Left lung (tissue), 10 donors: ENCODE results near the gene ASTN1. TPM values are rescaled to one million over a fixed set of nuclear protein-coding genes. Genes with fewer than 3 reads are reported as not detected.

Experiments
- ATAC-seq: fragments of 200-7000 bp; cut with Tn5 transposase; one replicate; pipeline ENCODE4 v1.9.1; 2020; ENCODE audit warnings: moderate library complexity
- DNase-seq, 4 donors: peaks; one replicate each; pipeline ENCODE4 v3.0.0-alpha.2; 2013 to 2020
- H3K27ac ChIP-seq, 2 donors: fragments of 200-600 bp; sonication (generic) in 1 of 2; one replicate each; pipeline versions ENCODE4 v1.5.0 to v1.8.0; 2020 to 2021
- H3K27me3 ChIP-seq, 2 donors: fragments of 200-600 bp; sonication (generic) in 1 of 2; one replicate each; pipeline versions ENCODE4 v1.5.0 to v1.8.0; 2020 to 2021
- H3K36me3 ChIP-seq, 2 donors: fragments of 200-600 bp; sonication (generic) in 1 of 2; one replicate each; pipeline versions ENCODE4 v1.5.0 to v1.8.0; 2020 to 2021
- H3K4me1 ChIP-seq, 2 donors: fragments of 200-600 bp; one replicate each; pipeline ENCODE4 v1.8.0; 2021
- H3K4me3 ChIP-seq, 2 donors: fragments of 200-600 bp; sonication (generic) in 1 of 2; one replicate each; pipeline versions ENCODE4 v1.5.0 to v1.8.0; 2020 to 2021; ENCODE audit warnings: mild to moderate bottlenecking in 1 of 2
- H3K9me3 ChIP-seq, 2 donors: fragments of 200-600 bp; sonication (generic) in 1 of 2; one replicate each; pipeline versions ENCODE4 v1.5.0 to v1.8.0; 2020 to 2021
- intact Hi-C, 2 donors: fragments of 100-400 bp; cut with DNase I; formaldehyde crosslinking; loops; one replicate each; pipeline versions ENCODE4 v1.11.2 to v1.14.2; 2022
- polyA plus RNA-seq, 6 donors: library from polyadenylated mRNA; unstranded; fragments of 120-200 nt; gene quantifications; one replicate each; pipeline ENCODE4 v1.2.1, GENCODE V29; 2013; ENCODE audit not compliant: insufficient read length in 6 of 6
- total RNA-seq, 2 donors: library from RNA; stranded (reverse); fragmentation: NEBNext Ultra II Directional; extraction: Animal tissue kit (Norgen Biotek cat#: 25700); gene quantifications; one replicate each; pipeline ENCODE4 v1.2.1, GENCODE V29; 2021
- TF ChIP-seq, protein P1 (sequence below), 2 donors: fragments of 200-600 bp; sonication (generic) in 1 of 2; IDR thresholded peaks; one replicate each; pipeline versions ENCODE4 v1.5.0 to v1.8.0; 2021; ENCODE audit warnings: antibody characterized with exemption in 2 of 2
- donor health status: DM: no; HTN: yes; CAD: no.
- donor health status: DM: no; HTN: no; CAD: no.

The ASTN1 gene
- total and polyA plus RNA-seq, 8 donors, result 0.10 to 3.1 (median 2.2) TPM

DNA sequence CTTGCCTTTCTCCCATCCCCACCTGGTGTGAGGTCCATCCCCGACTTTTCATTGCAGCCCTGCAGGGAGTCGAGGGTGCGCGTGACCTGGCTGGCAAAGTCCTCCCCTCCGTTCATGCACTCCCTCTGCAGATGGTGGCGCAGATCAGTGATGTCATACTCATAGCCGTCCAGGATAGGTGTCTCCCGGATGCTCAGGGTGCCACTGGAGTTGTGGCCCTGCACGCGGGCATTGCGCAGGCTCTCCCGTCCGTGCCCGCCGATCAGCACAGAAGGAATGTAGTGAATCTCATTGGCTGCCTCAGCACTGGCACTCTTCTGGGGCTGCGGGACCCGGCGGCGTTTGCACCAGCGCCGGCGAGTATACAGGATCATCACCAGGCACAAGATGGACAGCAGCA, 132.1 kb downstream of the ASTN1 start:
- Histone ChIP-seq H3K4me3 (no peak overlapping the region), H3K27me3 (peaks cover 0 to 8% of the 10 kb centered on the region in 2 donors), H3K27ac (no peak overlapping the region), H3K9me3 (no peaks in the 10 kb centered on the region), H3K36me3 (no peaks in the 10 kb centered on the region), H3K4me1 (no peaks in the 10 kb centered on the region)
- intact Hi-C loops, result no loop called here
- DNase-seq (peak in 1 of 4 donors; percentile 58), ATAC-seq (no peak)
- TF ChIP-seq, protein P1, sequence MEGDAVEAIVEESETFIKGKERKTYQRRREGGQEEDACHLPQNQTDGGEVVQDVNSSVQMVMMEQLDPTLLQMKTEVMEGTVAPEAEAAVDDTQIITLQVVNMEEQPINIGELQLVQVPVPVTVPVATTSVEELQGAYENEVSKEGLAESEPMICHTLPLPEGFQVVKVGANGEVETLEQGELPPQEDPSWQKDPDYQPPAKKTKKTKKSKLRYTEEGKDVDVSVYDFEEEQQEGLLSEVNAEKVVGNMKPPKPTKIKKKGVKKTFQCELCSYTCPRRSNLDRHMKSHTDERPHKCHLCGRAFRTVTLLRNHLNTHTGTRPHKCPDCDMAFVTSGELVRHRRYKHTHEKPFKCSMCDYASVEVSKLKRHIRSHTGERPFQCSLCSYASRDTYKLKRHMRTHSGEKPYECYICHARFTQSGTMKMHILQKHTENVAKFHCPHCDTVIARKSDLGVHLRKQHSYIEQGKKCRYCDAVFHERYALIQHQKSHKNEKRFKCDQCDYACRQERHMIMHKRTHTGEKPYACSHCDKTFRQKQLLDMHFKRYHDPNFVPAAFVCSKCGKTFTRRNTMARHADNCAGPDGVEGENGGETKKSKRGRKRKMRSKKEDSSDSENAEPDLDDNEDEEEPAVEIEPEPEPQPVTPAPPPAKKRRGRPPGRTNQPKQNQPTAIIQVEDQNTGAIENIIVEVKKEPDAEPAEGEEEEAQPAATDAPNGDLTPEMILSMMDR (IDR thresholded peaks at IDR 0.05), result no peak

DNA sequence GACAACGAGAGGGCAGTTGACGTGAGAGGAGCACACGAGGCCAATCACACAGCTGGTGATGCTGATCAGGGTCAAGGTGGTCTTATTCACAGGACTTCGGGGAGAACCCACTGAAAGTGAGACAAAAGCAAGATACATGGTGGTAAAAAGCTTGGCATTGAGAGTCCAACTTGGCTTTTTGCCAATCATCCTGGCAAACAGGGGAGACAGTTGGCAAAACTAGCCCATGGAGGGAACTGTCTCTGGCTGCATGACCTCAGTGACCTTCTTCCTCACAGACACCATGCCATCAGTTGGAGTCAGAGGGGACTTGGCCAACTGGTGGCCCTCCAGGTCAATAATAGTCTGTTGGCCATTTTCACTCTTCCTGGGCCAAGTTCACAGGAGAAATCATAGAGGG, 139.9 kb downstream of the ASTN1 start:
- TF ChIP-seq, protein P1 (IDR thresholded peaks at IDR 0.05), result no peak
- no peaks in the 10 kb centered on the region for H3K4me1 ChIP-seq
- intact Hi-C loops, result no loop called here
- no peaks in the 10 kb centered on the region for H3K27me3 ChIP-seq
- no peaks in the 10 kb centered on the region for H3K9me3 ChIP-seq
- H3K4me3 ChIP-seq, result no peak overlapping the region
- H3K27ac ChIP-seq, result no peak overlapping the region
- DNase-seq (no peak), ATAC-seq (no peak)
- H3K36me3 ChIP-seq, result no peaks in the 10 kb centered on the region

DNA sequence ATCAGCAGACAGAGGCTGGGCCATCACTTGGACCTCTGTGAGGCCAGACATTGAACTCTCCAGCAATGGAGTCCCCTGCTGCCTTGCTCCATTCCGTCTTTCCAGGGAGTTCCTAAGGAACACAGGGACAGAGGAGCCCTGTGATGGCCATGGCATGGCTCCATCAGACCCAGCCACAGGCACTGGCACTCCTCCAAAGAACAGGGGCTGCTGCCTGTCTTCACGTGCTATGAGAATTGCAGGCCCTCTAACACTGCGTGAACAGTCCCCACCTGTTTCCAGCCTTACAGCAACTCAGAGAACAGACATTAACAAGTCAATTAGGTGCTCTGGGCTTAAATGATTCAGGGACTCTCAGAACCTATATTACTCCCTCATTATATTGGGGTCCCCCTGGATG, 140.8 kb downstream of the ASTN1 start:
- intact Hi-C loops, result no loop called here

DNA sequence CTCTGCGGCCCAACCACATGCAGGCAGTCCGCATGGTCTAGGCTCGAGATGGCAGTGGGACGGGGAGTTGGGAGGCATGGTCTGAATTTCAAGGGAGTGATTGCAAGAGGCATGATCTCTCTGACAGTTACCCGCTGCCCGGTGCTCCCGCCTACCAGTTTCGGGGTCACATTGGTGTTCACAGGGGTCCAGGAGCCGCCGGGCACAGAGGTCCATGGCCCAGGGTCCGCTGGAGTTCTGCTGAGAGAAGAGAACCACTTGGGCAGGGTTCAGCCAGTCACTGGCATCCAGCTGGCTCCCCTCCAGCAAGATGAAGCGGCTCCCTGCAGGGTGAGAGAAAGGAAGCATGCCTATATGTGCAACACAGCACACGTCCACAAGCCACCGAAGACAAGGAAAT, 141.3 kb downstream of the ASTN1 start:
- ATAC-seq, result no peak
- TF ChIP-seq, protein P1 (IDR thresholded peaks at IDR 0.05), result no peak
- Histone ChIP-seq H3K36me3 (no peaks in the 10 kb centered on the region), H3K27me3 (no peaks in the 10 kb centered on the region), H3K27ac (no peak overlapping the region), H3K4me1 (no peaks in the 10 kb centered on the region), H3K4me3 (no peak overlapping the region), H3K9me3 (no peaks in the 10 kb centered on the region)
- peak in 1 of 4 donors; percentile 71 for DNase-seq
- intact Hi-C loops, result no loop called here

More for the DNA sequence above, 140.8 kb downstream of the ASTN1 start:
- ATAC-seq (no peak), DNase-seq (no peak)
- Histone ChIP-seq H3K36me3 (no peaks in the 10 kb centered on the region), H3K4me1 (no peaks in the 10 kb centered on the region), H3K27me3 (no peaks in the 10 kb centered on the region), H3K27ac (no peak overlapping the region), H3K4me3 (no peak overlapping the region), H3K9me3 (no peaks in the 10 kb centered on the region)
- TF ChIP-seq, protein P1 (IDR thresholded peaks at IDR 0.05), result no peak

DNA sequence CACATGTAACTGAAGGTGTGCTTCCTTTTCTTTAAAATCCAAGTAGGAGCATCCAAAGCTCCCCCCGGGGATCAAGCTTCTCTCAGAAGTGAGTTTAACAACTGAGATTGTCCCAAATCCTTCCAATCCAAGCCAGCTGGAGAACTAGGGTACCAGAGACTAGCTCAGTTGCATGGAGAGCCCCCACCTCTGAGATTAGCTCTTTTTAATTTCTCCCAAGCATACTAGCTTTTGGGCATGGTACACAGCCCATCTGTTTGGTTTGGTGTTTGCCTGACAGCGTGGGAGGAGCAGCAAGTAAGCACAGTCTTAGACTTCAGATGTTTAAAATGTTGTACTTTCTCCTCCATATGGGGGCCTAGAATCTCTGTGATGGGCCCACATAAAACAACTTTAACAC, 142.8 kb downstream of the ASTN1 start:
- intact Hi-C loops, result no loop called here
- no peaks in the 10 kb centered on the region for H3K4me1 ChIP-seq
- DNase-seq, result no peak
- H3K9me3 ChIP-seq, result no peaks in the 10 kb centered on the region
- H3K27me3 ChIP-seq, result no peaks in the 10 kb centered on the region
- TF ChIP-seq, protein P1 (IDR thresholded peaks at IDR 0.05), result no peak
- no peaks in the 10 kb centered on the region for H3K36me3 ChIP-seq
- ATAC-seq, result no peak
- no peak overlapping the region for H3K4me3 ChIP-seq
- H3K27ac ChIP-seq, result no peak overlapping the region
